GM11168 (cell line): ENCODE data around the gene RAD51B.

Source experiments
- in situ Hi-C: fragments of 300-500 bp; cut with MboI; formaldehyde crosslinking; loops from one replicate; pipeline ENCODE4 v1.12.0; 2022; ENCODE audit warnings: low sequenced_read_pairs; ENCODE audit not compliant: unreplicated experiment

The RAD51B gene

GRCh38 chr14:68683326-68683725 lies 863.7 kb downstream of the RAD51B start:
- in situ Hi-C loops = no loop called here

GRCh38 chr14:68684466-68685418 lies 865.2 kb downstream of the RAD51B start:
- in situ Hi-C loops = no loop called here

- in situ Hi-C loops = no loop called here
Measured at GRCh38 chr14:68685419-68686204, 866.0 kb downstream of the RAD51B start.

- in situ Hi-C loops = no loop called here
Measured at GRCh38 chr14:68686205-68686465, 866.6 kb downstream of the RAD51B start.

- in situ Hi-C loops = no loop called here
Measured at GRCh38 chr14:68686724-68687123, 867.1 kb downstream of the RAD51B start.

GRCh38 chr14:68687746-68688145 lies 868.2 kb downstream of the RAD51B start:
- in situ Hi-C loops = no loop called here

- in situ Hi-C loops = no loop called here
Measured at GRCh38 chr14:68688872-68689371, 869.3 kb downstream of the RAD51B start.

- in situ Hi-C loops = no loop called here
Measured at GRCh38 chr14:68689511-68689910, 869.9 kb downstream of the RAD51B start.

- in situ Hi-C loops = loop anchor here (10.0 kb wide), 1 partner anchor 806 kb away; no protein-coding TSS in a partner anchor
Measured at GRCh38 chr14:68690089-68690958, 870.7 kb downstream of the RAD51B start.

- in situ Hi-C loops = loop anchor here (10.0 kb wide), 1 partner anchor 806 kb away; no protein-coding TSS in a partner anchor
Measured at GRCh38 chr14:68691031-68691791, 871.6 kb downstream of the RAD51B start.

- in situ Hi-C loops = loop anchor here (10.0 kb wide), 1 partner anchor 807 kb away; no protein-coding TSS in a partner anchor
Measured at GRCh38 chr14:68691792-68692118, 872.2 kb downstream of the RAD51B start.

GRCh38 chr14:68692216-68692615 lies 872.6 kb downstream of the RAD51B start:
- in situ Hi-C loops = loop anchor here (10.0 kb wide), 1 partner anchor 807 kb away; no protein-coding TSS in a partner anchor

- in situ Hi-C loops = loop anchor here (10.0 kb wide), 1 partner anchor 808 kb away; no protein-coding TSS in a partner anchor
Measured at GRCh38 chr14:68692916-68693771, 873.6 kb downstream of the RAD51B start.

GRCh38 chr14:68693926-68694325 lies 874.3 kb downstream of the RAD51B start:
- in situ Hi-C loops = loop anchor here (10.0 kb wide), 1 partner anchor 809 kb away; no protein-coding TSS in a partner anchor

GRCh38 chr14:68694516-68695235 lies 875.1 kb downstream of the RAD51B start:
- in situ Hi-C loops = loop anchor here (10.0 kb wide), 1 partner anchor 810 kb away; no protein-coding TSS in a partner anchor

- in situ Hi-C loops = loop anchor here (10.0 kb wide), 1 partner anchor 811 kb away; no protein-coding TSS in a partner anchor
Measured at GRCh38 chr14:68695326-68695768, 875.8 kb downstream of the RAD51B start.

GRCh38 chr14:68695856-68696255 lies 876.3 kb downstream of the RAD51B start:
- in situ Hi-C loops = loop anchor here (10.0 kb wide), 1 partner anchor 811 kb away; no protein-coding TSS in a partner anchor
